Measurements from ENCODE around the gene SEC61A1. TPM values are rescaled to one million over a fixed set of nuclear protein-coding genes. Genes with fewer than 3 reads are reported as not detected.
A peak's percentile ranks its signal among the peaks of the same experiment; 100 is the strongest.

Gene SEC61A1
- polyA plus RNA-seq, 6 donors from 2014 or later, result 72.7 to 128 (median 79.2) TPM

GRCh38 chr3:128066114-128066513 lies 13.9 kb downstream of the SEC61A1 start:
- H3K27me3 Mint-ChIP-seq, result no peaks in the 10 kb centered on the region
- H3K4me1 Mint-ChIP-seq, result peaks cover 0 to 18% (median 4%) of the 10 kb centered on the region in 3 donors
- H3K9me3 Mint-ChIP-seq, result no peaks in the 10 kb centered on the region
- no peak overlapping the region for H3K4me3 Mint-ChIP-seq
- DNase-seq (no peak), ATAC-seq (ENCODE audit: low read depth in 2 of 2) (no peak)
- H3K27ac Mint-ChIP-seq, result no peak overlapping the region
- peaks cover 36 to 51% of the 10 kb centered on the region in 2 donors for H3K36me3 Mint-ChIP-seq

GRCh38 chr3:128066676-128067075 lies 14.4 kb downstream of the SEC61A1 start:
- DNase-seq, result no peak
- Mint-ChIP-seq H3K27me3 (no peaks in the 10 kb centered on the region), H3K9me3 (no peaks in the 10 kb centered on the region), H3K27ac (no peak overlapping the region), H3K4me1 (peaks cover 0 to 15% (median 4%) of the 10 kb centered on the region in 3 donors), H3K4me3 (no peak overlapping the region), H3K36me3 (peaks cover 31 to 46% of the 10 kb centered on the region in 2 donors)
- no peak for ATAC-seq (ENCODE audit: low read depth in 2 of 2)

- Mint-ChIP-seq H3K27ac (peak overlapping the region in 1 of 6 donors; percentile 44), H3K4me3 (no peak overlapping the region), H3K4me1 (peaks cover 0 to 9% (median 4%) of the 10 kb centered on the region in 3 donors), H3K9me3 (no peaks in the 10 kb centered on the region), H3K36me3 (peaks cover 26 to 38% of the 10 kb centered on the region in 2 donors), H3K27me3 (no peaks in the 10 kb centered on the region)
- no peak for ATAC-seq (ENCODE audit: low read depth in 2 of 2)
- no peak for DNase-seq
Measured at GRCh38 chr3:128067489-128067888, 15.3 kb downstream of the SEC61A1 start.

GRCh38 chr3:128068156-128068620 lies 16.0 kb downstream of the SEC61A1 start:
- Mint-ChIP-seq H3K4me3 (peak overlapping the region in 1 of 8 donors; percentile 37), H3K4me1 (peaks cover 0 to 9% (median 4%) of the 10 kb centered on the region in 3 donors), H3K27me3 (no peaks in the 10 kb centered on the region), H3K36me3 (peaks cover 26 to 37% of the 10 kb centered on the region in 2 donors), H3K27ac (peak overlapping the region in 2 of 6 donors; percentile 23 to 85), H3K9me3 (no peaks in the 10 kb centered on the region)
- peak; percentile 40 to 55 for ATAC-seq (ENCODE audit: low read depth in 2 of 2)
- DNase-seq, result peak; percentile 33

- Mint-ChIP-seq H3K27me3 (no peaks in the 10 kb centered on the region), H3K9me3 (no peaks in the 10 kb centered on the region), H3K36me3 (peaks cover 26 to 29% of the 10 kb centered on the region in 2 donors), H3K4me1 (peaks cover 0 to 9% (median 4%) of the 10 kb centered on the region in 3 donors), H3K27ac (no peak overlapping the region), H3K4me3 (no peak overlapping the region)
- DNase-seq (no peak), ATAC-seq (ENCODE audit: low read depth in 2 of 2) (no peak)
Measured at GRCh38 chr3:128069271-128069670, 17.0 kb downstream of the SEC61A1 start.

GRCh38 chr3:128070898-128071591 lies 18.8 kb downstream of the SEC61A1 start:
- Mint-ChIP-seq H3K4me3 (peak overlapping the region in 1 of 8 donors; percentile 16), H3K36me3 (peaks cover 16 to 22% of the 10 kb centered on the region in 2 donors), H3K9me3 (no peaks in the 10 kb centered on the region), H3K27me3 (no peaks in the 10 kb centered on the region), H3K27ac (peak overlapping the region in 1 of 6 donors; percentile 47), H3K4me1 (peaks cover 9 to 19% (median 14%) of the 10 kb centered on the region in 3 donors)
- DNase-seq, result no peak
- ATAC-seq (ENCODE audit: low read depth in 2 of 2), result no peak

GRCh38 chr3:128071771-128072453 lies 19.7 kb downstream of the SEC61A1 start:
- Mint-ChIP-seq H3K4me1 (peaks cover 11 to 20% (median 20%) of the 10 kb centered on the region in 3 donors), H3K27me3 (no peaks in the 10 kb centered on the region), H3K36me3 (peaks cover 15 to 19% of the 10 kb centered on the region in 2 donors), H3K9me3 (no peaks in the 10 kb centered on the region), H3K4me3 (peak overlapping the region in 1 of 8 donors; percentile 41), H3K27ac (peak overlapping the region in 2 of 6 donors; percentile 47 to 50)
- no peak for ATAC-seq (ENCODE audit: low read depth in 2 of 2)
- no peak for DNase-seq

- no peak for DNase-seq
- Mint-ChIP-seq H3K36me3 (peaks cover 8 to 12% of the 10 kb centered on the region in 2 donors), H3K27me3 (no peaks in the 10 kb centered on the region), H3K4me1 (peaks cover 15 to 25% (median 17%) of the 10 kb centered on the region in 3 donors), H3K9me3 (no peaks in the 10 kb centered on the region), H3K27ac (no peak overlapping the region), H3K4me3 (no peak overlapping the region)
- ATAC-seq (ENCODE audit: low read depth in 2 of 2), result no peak
Measured at GRCh38 chr3:128072454-128073184, 20.4 kb downstream of the SEC61A1 start.

- no peak for DNase-seq
- no peak for ATAC-seq (ENCODE audit: low read depth in 2 of 2)
- peak overlapping the region in 1 of 8 donors; percentile 29 for H3K4me3 Mint-ChIP-seq
Measured at GRCh38 chr3:128073185-128073725, 21.0 kb downstream of the SEC61A1 start.

GRCh38 chr3:128073807-128074206 lies 21.6 kb downstream of the SEC61A1 start:
- peaks cover 12 to 27% (median 17%) of the 10 kb centered on the region in 3 donors for H3K4me1 Mint-ChIP-seq
- no peaks in the 10 kb centered on the region for H3K27me3 Mint-ChIP-seq
- DNase-seq (no peak), ATAC-seq (ENCODE audit: low read depth in 2 of 2) (no peak)
- no peaks in the 10 kb centered on the region for H3K9me3 Mint-ChIP-seq
- H3K36me3 Mint-ChIP-seq, result peaks cover under 1% of the 10 kb centered on the region in 2 donors
- H3K27ac Mint-ChIP-seq, result no peak overlapping the region
- H3K4me3 Mint-ChIP-seq, result peak overlapping the region in 2 of 8 donors; percentile 29 to 83

More at GRCh38 chr3:128073185-128073725, 21.0 kb downstream of the SEC61A1 start:
- no peaks in the 10 kb centered on the region for H3K27me3 Mint-ChIP-seq
- H3K27ac Mint-ChIP-seq, result no peak overlapping the region
- peaks cover 6% of the 10 kb centered on the region in 2 donors for H3K36me3 Mint-ChIP-seq
- peaks cover 14 to 27% (median 17%) of the 10 kb centered on the region in 3 donors for H3K4me1 Mint-ChIP-seq
- H3K9me3 Mint-ChIP-seq, result no peaks in the 10 kb centered on the region

GRCh38 chr3:128074851-128075521 lies 22.7 kb downstream of the SEC61A1 start:
- Mint-ChIP-seq H3K9me3 (no peaks in the 10 kb centered on the region), H3K27ac (peak overlapping the region in 3 of 6 donors; percentile 47 to 90 (median 59)), H3K27me3 (no peaks in the 10 kb centered on the region), H3K4me1 (peaks cover 12 to 27% (median 17%) of the 10 kb centered on the region in 3 donors), H3K36me3 (peaks cover 0 to 6% of the 10 kb centered on the region in 2 donors), H3K4me3 (peak overlapping the region; percentile 79 to 91 (median 83))
- ATAC-seq (ENCODE audit: low read depth in 2 of 2), result no peak
- no peak for DNase-seq

Data from naive B cell (primary cell).